ENCODE results near the gene PAQR6.

Gene PAQR6

GRCh38 chr1:156193488-156194299, 54.2 kb downstream of the PAQR6 start, which contains the start of gene SLC25A44:
TSS of gene SLC25A44 (plus strand) at chr1:156194104. CDS start at chr1:156199848, 5,744 bp downstream.
- DNase-seq (ENCODE audit: low spot score) = peak; percentile 99

Data from putamen (tissue), 1 donor.